Testis (tissue), 2 donors: Measurements from ENCODE around the gene IST1.

Experiments
- CTCF ChIP-seq, 3 experiments: fragments of 450-650 bp in 2 of 3; fragments of 200-600 bp in 1 of 3; sonication (generic) in 1 of 3; IDR thresholded peaks; one replicate each; pipeline ENCODE4 v1.5.1; 2016 to 2019; ENCODE audit warnings: antibody characterized with exemption in 3 of 3, mild to moderate bottlenecking in 2 of 3, moderate library complexity in 1 of 3
- POLR2A ChIP-seq: fragments of 450-650 bp; IDR thresholded peaks from one replicate; pipeline ENCODE4 v1.6.1; 2017; ENCODE audit warnings: antibody characterized with exemption, mild to moderate bottlenecking, moderate library complexity

- no peak for TF ChIP-seq POLR2A
- TF ChIP-seq CTCF (IDR thresholded peaks at IDR 0.05), result no peak
Observed at GRCh38 chr16:71930013-71930563, 34.8 kb downstream of the IST1 start.
